DND-41 (cell line): ENCODE results near the gene ROCK1.

ENCODE experiments used
- ATAC-seq: fragments of 200-7000 bp; cut with Tn5 transposase; 3 replicates; pipeline ENCODE4 v1.9.1; 2021; ENCODE audit warnings: low read depth; ENCODE audit not compliant: insufficient read depth
- DNase-seq: peaks from one replicate; pipeline ENCODE4 v3.0.0-alpha.2; 2020
- H2AFZ ChIP-seq: 2 replicates; pipeline ENCODE4 v1.6.0; 2012; ENCODE audit warnings: low read depth, low read length
- H3K27ac ChIP-seq: 2 replicates; pipeline ENCODE4 v1.5.1; 2012; ENCODE audit warnings: low read length, inconsistent platforms
- H3K27me3 ChIP-seq: fragments of 200-600 bp; sonication (generic); 2 replicates; pipeline ENCODE4 v1.6.0; 2012; ENCODE audit warnings: low read length, mild to moderate bottlenecking, inconsistent platforms; ENCODE audit not compliant: insufficient read depth, poor library complexity
- H3K36me3 ChIP-seq: 2 replicates; pipeline ENCODE4 v1.5.1; 2012; ENCODE audit warnings: low read length, inconsistent platforms; ENCODE audit not compliant: insufficient read depth
- H3K4me1 ChIP-seq: 2 replicates; pipeline ENCODE4 v1.5.1; 2012; ENCODE audit warnings: mild to moderate bottlenecking, low read length; ENCODE audit not compliant: insufficient read depth
- H3K4me2 ChIP-seq: 2 replicates; pipeline ENCODE4 v1.6.0; 2012; ENCODE audit warnings: mild to moderate bottlenecking, moderate library complexity, low read length, inconsistent platforms; ENCODE audit not compliant: insufficient read depth
- H3K4me3 ChIP-seq, 2 experiments: fragments of 200-600 bp in 1 of 2; shearing (Covaris generic) in 1 of 2; 2 replicates each; pipeline ENCODE4 v1.5.1; 2012 to 2016; ENCODE audit warnings: inconsistent platforms in 2 of 2, low read length in 2 of 2, mild to moderate bottlenecking in 2 of 2, low read depth in 1 of 2, moderate library complexity in 1 of 2
- H3K79me2 ChIP-seq: 2 replicates; pipeline ENCODE4 v1.6.0; 2012; ENCODE audit warnings: low read length, inconsistent platforms; ENCODE audit not compliant: insufficient read depth
- H3K9ac ChIP-seq: 2 replicates; pipeline ENCODE4 v1.6.0; 2012; ENCODE audit warnings: low read depth, mild to moderate bottlenecking, inconsistent platforms, low read length, moderate library complexity
- H3K9me3 ChIP-seq: 2 replicates; pipeline ENCODE4 v1.5.1; 2012; ENCODE audit warnings: low read length, moderate library complexity, mild to moderate bottlenecking, inconsistent platforms; ENCODE audit not compliant: insufficient read depth, severe bottlenecking
- H4K20me1 ChIP-seq: 2 replicates; pipeline ENCODE4 v1.6.0; 2012; ENCODE audit warnings: low read length; ENCODE audit not compliant: insufficient read depth
- CTCF ChIP-seq: IDR thresholded peaks from 2 replicates; pipeline ENCODE4 v1.5.1; 2012; ENCODE audit warnings: borderline replicate concordance, low read length, moderate library complexity, mild to moderate bottlenecking; ENCODE audit not compliant: poor library complexity, severe bottlenecking; ENCODE audit errors: extremely low read depth
- EZH2 ChIP-seq: IDR thresholded peaks from 3 replicates; pipeline ENCODE4 v1.6.1; 2012; ENCODE audit warnings: borderline replicate concordance, low read depth, mild to moderate bottlenecking, moderate library complexity, low read length, inconsistent platforms; ENCODE audit not compliant: severe bottlenecking

Gene ROCK1

GRCh38 chr18:21012308-21012707, 99.3 kb downstream of the ROCK1 start:
- Histone ChIP-seq H3K4me1 (no peaks in the 10 kb centered on the region), H3K27ac (no peak overlapping the region), H3K9ac (no peak overlapping the region), H3K4me2 (no peak overlapping the region), H3K9me3 (peaks cover 5% of the 10 kb centered on the region), H3K36me3 (peaks cover 61% of the 10 kb centered on the region), H3K79me2 (no peaks in the 10 kb centered on the region), H3K4me3 (no peak overlapping the region), H2AFZ (no peak overlapping the region), H3K27me3 (no peaks in the 10 kb centered on the region), H4K20me1 (no peaks in the 10 kb centered on the region)
- TF ChIP-seq CTCF (no peak), EZH2 (no peak)
- ATAC-seq (no peak), DNase-seq (no peak)

- no peaks in the 10 kb centered on the region for H4K20me1 ChIP-seq
- no peak overlapping the region for H3K4me3 ChIP-seq
- H3K27ac ChIP-seq, result no peak overlapping the region
- H3K9me3 ChIP-seq, result no peaks in the 10 kb centered on the region
- H3K4me1 ChIP-seq, result no peaks in the 10 kb centered on the region
- H3K4me2 ChIP-seq, result no peak overlapping the region
- TF ChIP-seq EZH2 (no peak), CTCF (no peak)
- no peaks in the 10 kb centered on the region for H3K27me3 ChIP-seq
- no peaks in the 10 kb centered on the region for H3K79me2 ChIP-seq
- no peak overlapping the region for H2AFZ ChIP-seq
- ATAC-seq (no peak), DNase-seq (no peak)
- no peak overlapping the region for H3K9ac ChIP-seq
- peaks cover 69% of the 10 kb centered on the region for H3K36me3 ChIP-seq
These were observed 106.9 kb downstream of the ROCK1 start for GRCh38 chr18:21004726-21005125.

GRCh38 chr18:21000667-21001066, 110.9 kb downstream of the ROCK1 start:
- Histone ChIP-seq H3K36me3 (peaks cover 45% of the 10 kb centered on the region), H3K27ac (no peak overlapping the region), H2AFZ (no peak overlapping the region), H3K79me2 (0 out of 2 replicates have a peak, but pooled peaks cover 8% of the 10 kb centered on the region), H3K4me3 (no peak overlapping the region), H3K4me2 (no peak overlapping the region), H3K4me1 (no peaks in the 10 kb centered on the region), H3K27me3 (no peaks in the 10 kb centered on the region), H4K20me1 (no peaks in the 10 kb centered on the region), H3K9ac (no peak overlapping the region), H3K9me3 (no peaks in the 10 kb centered on the region)
- no peak for ATAC-seq
- DNase-seq, result no peak
- TF ChIP-seq EZH2 (no peak), CTCF (no peak)

GRCh38 chr18:20997371-20997770, 114.2 kb downstream of the ROCK1 start:
- DNase-seq, result no peak
- H3K27ac ChIP-seq, result no peak overlapping the region
- no peak overlapping the region for H3K4me2 ChIP-seq
- no peaks in the 10 kb centered on the region for H3K4me1 ChIP-seq
- ATAC-seq, result no peak
- H3K27me3 ChIP-seq, result no peaks in the 10 kb centered on the region
- H3K79me2 ChIP-seq, result 0 out of 2 replicates have a peak, but pooled peaks cover 8% of the 10 kb centered on the region
- no peaks in the 10 kb centered on the region for H4K20me1 ChIP-seq
- TF ChIP-seq CTCF, result no peak
- TF ChIP-seq EZH2, result no peak
- H2AFZ ChIP-seq, result no peak overlapping the region
- no peak overlapping the region for H3K9ac ChIP-seq
- no peaks in the 10 kb centered on the region for H3K9me3 ChIP-seq
- no peak overlapping the region for H3K4me3 ChIP-seq
- peaks cover 31% of the 10 kb centered on the region for H3K36me3 ChIP-seq
